22Rv1 (cell line): ENCODE results near the gene SLC44A5.

Source experiments
- H3K27ac ChIP-seq: fragments of 450-650 bp; 2 replicates; pipeline ENCODE4 v1.5.1; 2017
- ZFX ChIP-seq: fragments of 450-650 bp; IDR thresholded peaks from 2 replicates; pipeline ENCODE4 v1.6.1; 2017; ENCODE audit warnings: antibody characterized with exemption, borderline replicate concordance
- TF ChIP-seq, protein P1 (sequence below): fragments of 450-650 bp; IDR thresholded peaks from 2 replicates; pipeline ENCODE4 v1.5.1; 2017; ENCODE audit warnings: mild to moderate bottlenecking

Gene SLC44A5

DNA sequence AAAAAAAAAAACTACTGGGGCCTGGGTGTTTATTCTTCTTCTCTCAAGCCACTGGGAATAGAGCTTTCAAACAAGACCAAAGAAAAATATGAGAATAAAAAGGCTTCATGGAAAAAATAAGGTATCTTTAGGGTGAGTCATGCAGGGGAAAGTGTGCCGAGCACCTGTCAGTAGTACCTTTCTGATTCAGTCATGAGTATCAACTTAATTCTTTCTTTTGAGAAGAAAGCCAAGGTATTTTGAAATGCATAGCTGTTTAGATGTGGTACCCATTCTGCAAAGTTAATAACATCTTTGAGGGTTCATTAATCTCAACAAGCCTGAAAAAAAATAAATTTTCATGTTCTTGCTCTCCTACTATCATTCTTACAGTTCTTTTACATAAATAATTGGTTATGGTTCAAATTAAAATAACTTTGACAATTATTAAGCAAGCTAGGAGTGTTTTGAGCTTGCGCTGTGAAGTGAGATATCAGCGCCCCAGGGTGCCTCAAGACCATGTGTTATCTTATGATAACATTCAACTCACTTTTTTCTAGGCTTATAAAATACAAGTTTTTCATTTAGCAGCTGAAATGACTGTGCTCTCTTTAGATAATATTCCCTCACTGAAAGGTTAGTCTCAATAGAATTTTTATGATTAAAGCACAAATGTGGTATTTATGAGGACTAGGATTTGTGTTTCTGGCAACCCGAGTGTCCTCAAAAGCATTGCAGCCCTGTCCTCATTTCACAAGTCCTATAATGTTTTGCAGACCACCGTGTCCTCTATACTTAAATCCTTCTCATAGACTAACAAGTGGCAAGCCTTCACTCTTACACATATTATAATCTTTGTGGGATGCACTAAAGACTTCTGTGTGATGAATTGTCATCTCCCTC is 138.6 kb downstream of the SLC44A5 start:
- no peak overlapping the region for H3K27ac ChIP-seq
- TF ChIP-seq, protein P1, sequence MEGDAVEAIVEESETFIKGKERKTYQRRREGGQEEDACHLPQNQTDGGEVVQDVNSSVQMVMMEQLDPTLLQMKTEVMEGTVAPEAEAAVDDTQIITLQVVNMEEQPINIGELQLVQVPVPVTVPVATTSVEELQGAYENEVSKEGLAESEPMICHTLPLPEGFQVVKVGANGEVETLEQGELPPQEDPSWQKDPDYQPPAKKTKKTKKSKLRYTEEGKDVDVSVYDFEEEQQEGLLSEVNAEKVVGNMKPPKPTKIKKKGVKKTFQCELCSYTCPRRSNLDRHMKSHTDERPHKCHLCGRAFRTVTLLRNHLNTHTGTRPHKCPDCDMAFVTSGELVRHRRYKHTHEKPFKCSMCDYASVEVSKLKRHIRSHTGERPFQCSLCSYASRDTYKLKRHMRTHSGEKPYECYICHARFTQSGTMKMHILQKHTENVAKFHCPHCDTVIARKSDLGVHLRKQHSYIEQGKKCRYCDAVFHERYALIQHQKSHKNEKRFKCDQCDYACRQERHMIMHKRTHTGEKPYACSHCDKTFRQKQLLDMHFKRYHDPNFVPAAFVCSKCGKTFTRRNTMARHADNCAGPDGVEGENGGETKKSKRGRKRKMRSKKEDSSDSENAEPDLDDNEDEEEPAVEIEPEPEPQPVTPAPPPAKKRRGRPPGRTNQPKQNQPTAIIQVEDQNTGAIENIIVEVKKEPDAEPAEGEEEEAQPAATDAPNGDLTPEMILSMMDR: no peak
- no peak for TF ChIP-seq ZFX

DNA sequence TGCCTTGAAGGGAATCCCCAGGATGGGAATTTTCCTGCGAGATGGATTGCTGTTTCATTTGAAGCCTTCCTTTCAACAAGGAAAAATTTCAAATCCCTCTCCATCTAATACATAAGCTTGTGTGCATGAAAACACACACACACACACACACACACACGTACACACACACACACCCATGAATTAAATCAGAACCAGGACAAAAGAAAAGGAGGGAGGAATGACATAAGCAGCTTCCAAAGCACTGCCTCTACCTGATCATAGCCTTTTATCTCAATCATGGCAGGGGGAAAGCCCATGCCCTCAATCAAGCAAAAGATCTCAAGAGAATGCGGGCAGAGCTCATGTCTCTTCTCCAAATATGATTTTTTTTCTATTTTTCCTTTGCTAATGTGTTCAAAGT is 139.7 kb downstream of the SLC44A5 start:
- TF ChIP-seq ZFX: no peak
- TF ChIP-seq, protein P1: no peak
- no peak overlapping the region for H3K27ac ChIP-seq

DNA sequence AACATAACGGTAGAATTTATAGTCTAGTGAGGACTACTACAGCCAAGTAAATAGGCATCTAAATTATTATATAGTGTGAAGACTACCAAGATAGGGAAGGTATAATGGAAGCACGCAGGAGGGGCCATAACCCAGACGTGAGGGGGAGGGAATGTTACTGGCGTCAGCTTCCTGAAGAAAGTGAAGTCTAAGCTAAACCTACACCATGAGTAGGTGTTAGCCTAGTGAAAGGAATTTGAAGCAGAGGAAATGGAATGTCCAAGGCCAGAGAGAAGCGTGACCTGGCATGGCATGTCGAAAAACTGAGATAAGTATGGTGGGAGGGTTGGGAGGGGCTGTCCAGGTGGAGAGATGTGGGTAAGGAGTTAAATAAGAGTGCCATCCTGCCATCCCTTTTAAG is 140.5 kb downstream of the SLC44A5 start:
- H3K27ac ChIP-seq: no peak overlapping the region
- TF ChIP-seq, protein P1: no peak
- TF ChIP-seq ZFX: no peak

DNA sequence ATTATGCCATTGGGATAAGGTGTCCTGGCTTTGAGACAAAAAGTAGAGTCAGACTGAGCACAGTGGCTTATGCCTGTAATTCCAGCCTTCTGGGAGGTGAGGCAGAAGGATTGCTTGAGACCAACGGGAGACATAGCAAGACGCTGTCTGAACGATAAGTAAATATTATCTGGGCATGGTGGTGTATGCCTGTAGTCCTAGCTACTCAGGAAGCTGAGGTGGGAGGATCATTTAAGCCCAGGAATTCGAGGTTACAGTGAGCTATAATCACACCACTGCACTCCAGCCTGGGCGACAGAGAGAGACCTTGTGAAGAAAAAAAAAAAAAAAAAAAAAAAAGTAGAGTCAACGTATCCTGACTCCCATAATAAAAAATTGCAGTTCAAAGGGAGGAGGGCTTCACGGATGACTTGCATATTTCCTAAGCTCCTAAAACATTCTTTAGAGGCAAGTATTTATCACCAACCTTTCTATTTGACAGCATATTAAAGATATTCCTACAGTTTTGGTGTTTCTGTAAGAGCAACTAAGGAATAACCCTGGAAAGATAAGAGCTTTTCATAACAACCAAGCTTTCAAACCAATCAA is 141.2 kb downstream of the SLC44A5 start:
- H3K27ac ChIP-seq: no peak overlapping the region
- no peak for TF ChIP-seq ZFX
- TF ChIP-seq, protein P1: no peak

DNA sequence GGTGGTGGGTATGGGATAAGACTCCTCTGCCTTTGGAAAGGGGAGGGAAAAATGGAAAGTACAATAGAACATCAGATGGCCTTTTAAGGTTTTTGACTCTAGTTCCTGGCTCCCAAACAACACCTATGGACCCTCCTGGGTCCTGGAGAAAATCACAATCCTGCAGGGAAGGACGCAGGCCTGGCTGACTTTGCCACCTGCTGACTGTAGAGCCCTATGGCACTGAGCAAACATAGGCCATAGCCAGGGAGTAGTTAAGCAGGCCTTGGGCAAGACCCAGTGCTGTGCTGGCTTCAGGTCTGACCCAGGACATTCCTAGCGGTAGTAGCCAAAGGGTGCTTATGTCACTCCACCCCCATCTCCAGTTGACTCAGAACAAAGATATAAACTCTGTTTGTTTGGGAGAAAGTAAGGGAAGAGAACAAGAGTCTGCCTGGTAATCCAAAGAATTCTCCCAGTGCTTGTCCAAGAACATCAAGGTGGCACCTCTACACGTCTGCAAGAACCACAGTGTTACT is 149.0 kb downstream of the SLC44A5 start:
- TF ChIP-seq ZFX: no peak
- TF ChIP-seq, protein P1: peak; percentile 53
- H3K27ac ChIP-seq: no peak overlapping the region

DNA sequence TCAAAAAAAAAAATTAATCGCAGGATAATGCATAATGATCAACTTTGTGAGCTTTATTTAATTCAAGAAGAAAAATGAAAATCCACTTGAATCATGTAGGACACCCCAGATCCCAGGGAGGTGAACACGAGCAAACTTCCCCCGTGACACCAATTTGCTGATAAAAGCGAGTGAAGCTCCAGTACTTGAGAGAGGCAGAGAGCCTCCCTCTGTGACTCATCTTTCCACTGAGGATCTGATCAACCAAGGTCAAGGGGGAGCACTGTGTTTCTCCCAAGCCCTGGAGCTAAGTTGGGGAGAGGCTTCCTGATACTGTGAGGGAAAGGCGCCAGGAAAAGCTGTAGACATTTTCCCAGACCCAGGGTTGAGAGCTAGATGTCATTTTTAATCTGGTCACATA is 160.9 kb downstream of the SLC44A5 start:
- TF ChIP-seq, protein P1: no peak
- TF ChIP-seq ZFX: no peak
- H3K27ac ChIP-seq: no peak overlapping the region

DNA sequence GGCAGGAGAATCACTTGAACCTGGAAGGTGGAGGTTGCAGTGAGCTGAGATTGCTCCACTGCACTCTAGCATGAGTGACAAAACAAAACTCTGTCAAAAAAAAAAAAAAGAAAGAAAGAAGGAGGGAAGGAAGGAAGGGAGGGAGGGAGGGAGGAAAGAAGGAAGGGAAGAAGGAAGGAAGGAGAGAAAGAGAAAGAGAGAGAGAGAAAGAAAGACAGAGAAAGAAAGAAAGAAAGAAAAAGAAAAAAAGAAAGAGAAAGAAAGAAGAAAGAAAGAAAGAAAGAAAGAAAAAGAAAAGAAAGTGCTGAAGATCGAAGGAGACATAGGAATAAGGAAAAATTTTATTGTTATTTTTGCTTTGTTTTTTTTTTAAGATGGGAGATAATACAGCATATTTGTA is 166.7 kb downstream of the SLC44A5 start:
- H3K27ac ChIP-seq: no peak overlapping the region
- TF ChIP-seq, protein P1: no peak
- no peak for TF ChIP-seq ZFX
